ENCODE data around the gene CHRFAM7A. TPM values are rescaled to one million over a fixed set of nuclear protein-coding genes. Genes with fewer than 3 reads are reported as not detected.

The CHRFAM7A gene
- total and polyA plus RNA-seq, 4 donors = 3.1 to 13.2 (median 8.6) TPM

Other genes with a start within 250 kb of the CHRFAM7A start
- gene GOLGA8R, start 20.7 kb upstream of the CHRFAM7A start, total RNA-seq = 10 to 100 TPM in 1 of 2 donors, 1 to 10 TPM in 1; 6.4 to 16.0 TPM
- gene GOLGA8R, start 20.7 kb upstream of the CHRFAM7A start, polyA plus RNA-seq = 1 to 10 TPM; 2.1 to 6.8 TPM
- 1 to 10 TPM; 1.0 to 5.7 TPM for gene GOLGA8Q, start 158.5 kb upstream of the CHRFAM7A start, total RNA-seq
- 1 to 10 TPM in 1 of 2 donors, not detected in 1; 4.6 TPM for gene GOLGA8Q, start 158.5 kb upstream of the CHRFAM7A start, polyA plus RNA-seq
- 1 to 10 TPM; 1.3 to 6.5 TPM for gene GOLGA8H, start 210.5 kb upstream of the CHRFAM7A start, total RNA-seq
- gene GOLGA8H, start 210.5 kb upstream of the CHRFAM7A start, polyA plus RNA-seq = 1 to 10 TPM; 2.8 to 2.9 TPM